GM12878 (cell line): ENCODE measurements around the gene SLC17A8. TPM values are rescaled to one million over a fixed set of nuclear protein-coding genes. Genes with fewer than 3 reads are reported as not detected.

Experiments used
- ATAC-seq: fragments of 200-7000 bp; cut with Tn5 transposase; 3 replicates; pipeline ENCODE4 v1.9.1; 2020; ENCODE audit warnings: mild to moderate bottlenecking, moderate library complexity
- BruUV-seq: library from RNA; stranded (reverse); fragments of 400-500 nt; replicated peaks from 2 replicates; lab custom pipeline; 2021; lab: Mats Ljungman, UMichigan
- CTCF ChIA-PET: fragments of 300-600 bp; sonication (Branson Sonifier 250); formaldehyde crosslinking; extraction: SDS; loops from one replicate; lab custom pipeline; 2021; ENCODE audit warnings: inconsistent platforms; lab: Yijun Ruan, JAX
- POLR2A ChIA-PET: fragments of 350-600 bp; formaldehyde crosslinking; extraction: SDS; loops from one replicate; lab custom pipeline; 2021; ENCODE audit warnings: inconsistent platforms; lab: Charles Lee
- RAD21 ChIA-PET: fragments of 300-600 bp; sonication (Branson Sonifier 250); formaldehyde crosslinking; loops from one replicate; lab custom pipeline; 2023; ENCODE audit warnings: antibody characterized with exemption; ENCODE audit not compliant: unreplicated experiment; lab: Charles Lee
- SMC1A ChIA-PET: fragments of 300-600 bp; sonication (Branson Sonifier 250); formaldehyde crosslinking; loops from one replicate; lab custom pipeline; 2023; ENCODE audit not compliant: unreplicated experiment, uncharacterized antibody; lab: Charles Lee
- DNase-seq: peaks from one replicate; pipeline ENCODE4 v3.0.0-alpha.2; 2011; ENCODE audit warnings: low read depth, low spot score
- FAIRE-seq: peaks from 3 replicates; lab custom pipeline; 2011; peaks lifted over from hg19 to GRCh38; lab: Jason Lieb, UNC
- H2AFZ ChIP-seq: 2 replicates; pipeline ENCODE4 v1.6.0; 2011; ENCODE audit warnings: low read depth, low read length, control low read depth; ENCODE audit not compliant: control insufficient read depth
- H3K27ac ChIP-seq: 2 replicates; pipeline ENCODE4 v1.5.1; 2011; ENCODE audit warnings: control low read depth; ENCODE audit not compliant: control insufficient read depth, insufficient read depth
- H3K27me3 ChIP-seq, 2 experiments: replicated peaks in 1 of 2; 2 replicates each; pipeline versions ENCODE4 v1.6.0 to v1.6.1; 2011; ENCODE audit warnings: low read length in 1 of 2; ENCODE audit not compliant: control insufficient read depth in 2 of 2, insufficient read depth in 2 of 2
- H3K36me3 ChIP-seq, 2 experiments: 2 replicates each; pipeline ENCODE4 v1.5.1; 2011; ENCODE audit warnings: low read length in 1 of 2; ENCODE audit not compliant: control insufficient read depth in 2 of 2, insufficient read depth in 2 of 2
- H3K4me1 ChIP-seq: 2 replicates; pipeline ENCODE4 v1.6.1; 2011; ENCODE audit warnings: mild to moderate bottlenecking, low read length, moderate library complexity, mixed read lengths; ENCODE audit not compliant: control insufficient read depth, insufficient read depth
- H3K4me2 ChIP-seq: 2 replicates; pipeline ENCODE4 v1.6.0; 2011; ENCODE audit warnings: control low read depth; ENCODE audit not compliant: control insufficient read depth, insufficient read depth
- H3K4me3 ChIP-seq: fragments of 200-600 bp; sonication (generic); 2 replicates; pipeline ENCODE4 v1.5.1; 2016
- H3K79me2 ChIP-seq: 2 replicates; pipeline ENCODE4 v1.6.0; 2011; ENCODE audit warnings: low read length; ENCODE audit not compliant: control insufficient read depth, insufficient read depth
- H3K9ac ChIP-seq: 2 replicates; pipeline ENCODE4 v1.8.0; 2011; ENCODE audit warnings: low read length, control low read depth, mixed read lengths; ENCODE audit not compliant: control insufficient read depth, insufficient read depth
- H3K9me3 ChIP-seq: replicated peaks from 3 replicates; pipeline ENCODE4 v1.5.1; 2011; ENCODE audit warnings: mild to moderate bottlenecking, low read length; ENCODE audit not compliant: control insufficient read depth, insufficient read depth
- H4K20me1 ChIP-seq: 2 replicates; pipeline ENCODE4 v1.6.0; 2011; ENCODE audit not compliant: control insufficient read depth, insufficient read depth
- CHD2 ChIP-seq: IDR thresholded peaks from 2 replicates; pipeline ENCODE4 v1.6.1; 2011; ENCODE audit warnings: low read depth, low read length, improper control_type of control experiment, borderline replicate concordance
- CTCF ChIP-seq, 3 experiments: IDR thresholded peaks in 2 of 3; conservative IDR thresholded peaks in 1 of 3; 2 replicates each; pipeline ENCODE4 v1.5.1; 2011; ENCODE audit warnings: low read depth in 3 of 3, low read length in 3 of 3, mild to moderate bottlenecking in 3 of 3, control low read depth in 2 of 3, moderate library complexity in 2 of 3, inconsistent platforms in 1 of 3, mixed read lengths in 1 of 3; ENCODE audit not compliant: control insufficient read depth in 2 of 3, insufficient read depth in 1 of 3; ENCODE audit errors: extremely low read depth in 1 of 3
- EGR1 ChIP-seq, 2 experiments: IDR thresholded peaks; 1 replicate in 1 of 2; 2 replicates in 1 of 2; pipeline ENCODE4 v1.6.1; 2011 to 2012; ENCODE audit warnings: low read depth in 2 of 2, low read length in 2 of 2, borderline replicate concordance in 1 of 2, mild to moderate bottlenecking in 1 of 2, moderate library complexity in 1 of 2
- IRF4 ChIP-seq: IDR thresholded peaks from 2 replicates; pipeline ENCODE4 v1.6.1; 2011; ENCODE audit warnings: low read depth, low read length
- MEF2B ChIP-seq: fragments of 450-650 bp; IDR thresholded peaks from 2 replicates; pipeline ENCODE4 v1.6.1; 2018; ENCODE audit warnings: mild to moderate bottlenecking, moderate library complexity; ENCODE audit not compliant: partially characterized antibody, poor library complexity, severe bottlenecking
- RAD21 ChIP-seq: IDR thresholded peaks from 2 replicates; pipeline ENCODE4 v1.6.1; 2011; ENCODE audit warnings: mild to moderate bottlenecking, low read depth, low read length, moderate library complexity; ENCODE audit not compliant: insufficient read depth
- SMC3 ChIP-seq: IDR thresholded peaks from 2 replicates; pipeline ENCODE4 v1.6.1; 2011; ENCODE audit warnings: low read length, improper control_type of control experiment, borderline replicate concordance
- YY1 ChIP-seq: IDR thresholded peaks from 2 replicates; pipeline ENCODE4 v1.6.1; 2011; ENCODE audit warnings: low read depth, mild to moderate bottlenecking, low read length
- ZNF384 ChIP-seq: IDR thresholded peaks from 2 replicates; pipeline ENCODE4 v1.6.1; 2012; ENCODE audit warnings: low read depth, mild to moderate bottlenecking, low read length, improper control_type of control experiment, borderline replicate concordance
- WGBS: methylation state at CpG from one replicate; pipeline ENCODE4 v1.1.6; 2016; ENCODE audit warnings: low lambda C conversion rate; ENCODE audit not compliant: insufficient replicate concordance, insufficient coverage; ENCODE audit errors: missing lambda C conversion rate; 5-methylcytosine and 5-hydroxymethylcytosine counted together
- in situ Hi-C: fragments of 300-500 bp; cut with MboI; formaldehyde crosslinking; loops from 9 replicates; pipeline ENCODE4 v1.14.3; 2018; ENCODE audit warnings: mixed read lengths
- intact Hi-C: fragments of 100-400 bp; cut with micrococcal nuclease; formaldehyde crosslinking; loops from one replicate; pipeline ENCODE4 v1.14.2; 2022; ENCODE audit not compliant: unreplicated experiment
- polyA plus RNA-seq, 11 experiments: library from polyadenylated mRNA; depleted of rRNA in 4 of 11; unstranded in 6 of 11; stranded (reverse) in 5 of 11; fragments of >200 nt; fragmentation: Nextera tagmentation in 4 of 11; fragmentation: Illumina TruSeq in 1 of 11; extraction: Ambion mirVana in 4 of 11; extraction: Trizol in 1 of 11; gene quantifications; 1 replicate in 1 of 11; 2 replicates in 10 of 11; pipeline versions ENCODE4 v1.2.1 to v1.2.3, GENCODE V29; 2011 to 2016; ENCODE audit warnings: inconsistent platforms in 2 of 11, missing spikeins in 2 of 11, low read depth in 1 of 11
- total RNA-seq, 4 experiments: library from RNA; depleted of rRNA in 3 of 4; stranded (reverse); fragments of >200 nt in 3 of 4; fragmentation: Illumina TruSeq in 1 of 4; extraction: Trizol in 1 of 4; gene quantifications; 2 replicates each; pipeline versions ENCODE4 v1.2.1 to v1.2.3, GENCODE V29; 2013 to 2021

Gene SLC17A8
- total and polyA plus RNA-seq, 10 of the 15 experiments (the other 5 are each of a cell fraction or from before 2014, with no cell fraction given): 0.18 TPM; not detected in 9

- TF ChIP-seq EGR1 (IDR thresholded peaks at IDR 0.05; ENCODE audit: borderline replicate concordance in 1 of 2, low read depth in 2 of 2, low read length in 2 of 2) (no peak), IRF4 (no peak), CHD2 (no peak)
Measured at GRCh38 chr12:100346660-100347059, 10.2 kb upstream of the SLC17A8 start (continued).

GRCh38 chr12:100348657-100349454 is 8.0 kb upstream of the SLC17A8 start:
- ChIA-PET POLR2A (no interaction called here), CTCF (interaction anchor here (0.6 to 3.7 kb wide), 13 partner anchors 9 to 323 kb away, joined by 3 to 30 read pairs (median 6); no protein-coding TSS in a partner anchor)
- no peak for FAIRE-seq
- no peak overlapping the region for H2AFZ ChIP-seq
- no peak overlapping the region for H3K27ac ChIP-seq
- H3K27me3 ChIP-seq: no peaks in the 10 kb centered on the region
- TF ChIP-seq SMC3: peak; percentile 48; the same call in 1 of the 2 replicates
- TF ChIP-seq ZNF384: peak; percentile 45; the same call in 1 of the 2 replicates
- peak in 2 of 3 experiments; percentile 8 to 48; a peak in 2 of 6 replicates for TF ChIP-seq CTCF (IDR thresholded peaks at IDR 0.05 in 2 of 3, conservative IDR thresholded peaks at IDR 0.05 in 1 of 3; ENCODE audit: control insufficient read depth in 2 of 3, extremely low read depth in 1 of 3, insufficient read depth in 1 of 3, low read depth in 3 of 3, low read length in 3 of 3)
- no peak for TF ChIP-seq MEF2B
- TF ChIP-seq YY1: no peak
- peak; percentile 59 for TF ChIP-seq RAD21
- TF ChIP-seq, all 136 proteins: peak for 4
- H3K4me2 ChIP-seq: no peak overlapping the region
- H3K36me3 ChIP-seq: no peaks in the 10 kb centered on the region
- no peaks in the 10 kb centered on the region for H3K79me2 ChIP-seq
- ChIA-PET SMC1A (interaction anchor here (1.2 to 3.0 kb wide), 7 partner anchors 18 to 392 kb away, joined by 3 to 13 read pairs (median 5); no protein-coding TSS in a partner anchor), RAD21 (interaction anchor here (0.7 to 1.6 kb wide), 7 partner anchors 11 to 323 kb away, joined by 3 to 8 read pairs (median 3); no protein-coding TSS in a partner anchor)
- H3K4me3 ChIP-seq: no peak overlapping the region
- no peaks in the 10 kb centered on the region for H3K9me3 ChIP-seq
- no peak for DNase-seq
- intact Hi-C loops: loop anchor here (2.0 to 5.0 kb wide), 3 partner anchors 203 to 392 kb away; no protein-coding TSS in a partner anchor
- ATAC-seq: peak; percentile 58; the same call in 2 of the 3 replicates
- H3K4me1 ChIP-seq: no peaks in the 10 kb centered on the region
- no peak overlapping the region for H3K9ac ChIP-seq
- H4K20me1 ChIP-seq: no peaks in the 10 kb centered on the region
- BruUV-seq: no TSS peak
- in situ Hi-C loops: no loop called here
- 63% methylated on average over 7 of the region's 7 CpGs for WGBS
